Stimulated activated CD4-positive, alpha-beta T cell treated with anti-CD3 and anti-CD28 coated beads, TNF-alpha, amount 100 ng/mL, for 1 hour (primary cell): ENCODE data around the gene ECPAS.
"Not testable (repeated sequence)": the region's sequence is repeated elsewhere in the genome, so short reads cannot be mapped to it uniquely, and the experiment has no call there.

Experiments
- DNase-seq, 3 donors: peaks; one replicate each; pipeline ENCODE4 v3.0.0-alpha.2; 2020; ENCODE audit warnings: low read depth in 3 of 3, low spot score in 1 of 3

The ECPAS gene

DNA sequence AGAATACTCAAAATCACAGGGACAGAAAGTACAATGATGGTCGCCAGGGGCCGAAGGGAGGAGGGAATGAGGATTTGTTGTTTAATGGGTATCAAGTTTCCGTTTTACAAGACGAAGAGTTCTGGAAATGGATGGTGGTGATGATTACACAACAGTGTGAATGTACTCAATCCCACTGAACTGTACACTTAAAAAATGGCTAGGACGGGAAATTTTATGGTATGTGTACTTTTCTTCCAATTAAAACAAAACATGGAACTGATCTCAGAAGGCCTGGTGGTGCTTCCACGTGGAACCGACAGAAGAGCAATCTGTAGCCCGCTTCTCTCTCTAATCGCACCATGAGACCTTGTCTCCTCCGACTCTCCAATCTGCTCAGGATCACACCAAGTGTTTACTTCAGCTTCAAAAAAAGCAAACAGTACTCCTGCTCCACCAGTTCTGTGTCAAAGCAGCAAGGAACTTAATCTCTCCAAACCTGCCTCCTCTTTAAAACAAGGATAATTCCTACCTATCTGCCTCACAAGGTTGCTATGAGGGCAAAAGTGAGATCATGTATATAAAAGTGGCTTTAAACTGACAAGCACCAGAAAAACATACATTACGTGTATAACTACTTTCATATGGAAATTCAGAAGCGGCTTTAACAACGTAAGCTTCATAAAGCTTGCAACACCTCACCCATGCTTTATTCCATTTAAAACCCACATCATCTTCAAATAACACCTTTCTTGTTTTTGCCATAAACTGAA, 2.1 kb downstream of the ECPAS start:
- no peak for DNase-seq

DNA sequence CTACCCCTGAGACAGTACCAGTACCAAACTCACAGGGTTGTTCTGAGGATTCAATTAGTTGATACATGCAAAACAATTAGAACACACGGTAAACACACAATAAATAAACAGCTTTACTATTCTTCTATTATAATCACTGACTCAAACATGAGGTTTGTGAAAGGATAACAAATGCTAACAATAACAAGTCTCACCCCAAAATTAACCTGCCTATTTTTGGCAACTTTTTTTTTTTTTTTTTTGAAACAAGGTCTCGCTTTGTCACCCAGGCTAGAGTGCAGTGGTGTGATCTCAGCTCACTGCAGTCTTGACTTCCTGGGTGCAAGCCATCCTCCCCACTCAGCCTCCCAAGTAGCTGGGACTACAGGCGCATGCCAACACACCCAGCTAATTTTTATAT, 6.5 kb downstream of the ECPAS start:
- no peak for DNase-seq

DNA sequence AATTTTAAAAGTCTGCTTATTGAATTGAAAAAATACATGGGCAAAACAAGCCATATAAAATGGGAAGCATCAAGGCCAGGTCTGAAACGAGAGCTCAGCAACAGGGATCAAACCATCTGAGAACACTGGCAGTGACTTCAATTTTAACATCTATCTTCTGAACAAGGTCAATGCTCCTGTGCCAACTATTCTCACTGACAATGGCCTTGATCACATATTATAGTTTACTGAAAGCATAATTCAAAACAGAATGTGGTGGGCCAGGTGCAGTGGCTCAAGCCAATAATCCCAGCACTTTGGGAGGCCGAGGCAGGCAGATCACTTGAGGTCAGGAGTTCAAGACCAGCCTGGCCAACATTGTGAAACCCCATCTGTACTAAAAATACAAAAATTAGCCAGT, 9.0 kb downstream of the ECPAS start:
- no peak for DNase-seq

DNA sequence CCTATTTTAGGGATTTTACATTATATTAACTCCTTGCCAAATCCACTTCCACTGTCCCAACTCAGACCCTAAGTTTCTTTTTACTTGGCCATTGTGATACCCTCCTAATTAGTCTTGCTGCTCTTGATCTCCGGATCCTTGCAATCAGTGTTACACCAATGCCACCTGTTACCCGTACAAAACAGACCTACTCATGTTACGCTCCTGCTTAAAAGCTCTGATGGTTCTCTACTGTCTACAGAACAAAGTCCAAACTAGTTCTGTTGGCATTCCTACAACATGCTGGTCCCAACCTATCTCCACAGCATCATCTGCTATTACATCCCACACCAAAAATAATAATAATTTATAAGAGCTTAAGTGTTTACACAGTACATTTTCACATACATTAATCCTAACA, 9.8 kb downstream of the ECPAS start:
- DNase-seq: no peak

DNA sequence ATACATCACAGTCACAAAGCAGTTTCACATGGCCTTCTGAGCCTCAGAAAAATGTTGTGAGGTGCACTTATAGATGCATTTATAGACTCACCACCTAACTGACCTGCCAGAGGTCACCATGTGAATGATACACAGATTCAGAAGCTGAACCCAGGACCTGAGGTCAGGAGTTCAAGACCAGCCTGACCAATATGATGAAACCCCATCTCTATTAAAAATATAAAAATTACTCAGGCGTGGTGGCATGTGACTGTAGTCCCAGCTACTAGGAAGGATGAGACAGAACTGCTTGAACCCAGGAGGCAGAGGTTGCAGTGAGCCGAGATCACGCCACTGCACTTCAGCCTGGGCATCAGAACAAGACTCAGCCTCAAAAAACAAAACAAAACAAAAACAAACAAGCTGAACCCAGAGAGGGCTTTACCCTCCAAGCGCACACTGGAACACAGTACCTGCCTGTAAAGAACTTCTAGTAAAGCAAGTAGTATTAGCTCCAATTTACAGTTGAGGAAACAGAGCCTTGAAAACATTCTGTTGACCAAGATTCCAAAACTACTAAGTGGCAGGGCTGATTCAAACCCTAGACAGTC, 16.3 kb downstream of the ECPAS start:
- DNase-seq: no peak

DNA sequence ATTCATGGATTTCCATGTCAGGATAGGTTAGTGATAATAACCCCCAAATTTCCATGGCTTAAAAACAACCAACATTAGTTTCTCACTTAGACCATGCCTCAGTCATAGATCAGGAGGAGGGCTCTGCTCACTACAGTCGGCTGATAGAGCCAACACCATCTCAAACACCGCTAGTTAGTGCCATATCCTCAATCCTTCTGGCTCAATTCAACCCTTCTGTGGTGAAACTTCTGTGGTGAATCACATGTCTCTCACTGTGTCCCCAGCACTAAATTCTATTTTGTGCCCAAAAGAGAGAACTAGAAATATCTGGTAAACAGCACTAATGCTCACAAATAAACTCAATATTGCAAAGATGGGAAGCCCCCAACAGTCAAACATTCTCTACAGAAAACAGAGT, 21.1 kb downstream of the ECPAS start:
- no peak for DNase-seq

DNA sequence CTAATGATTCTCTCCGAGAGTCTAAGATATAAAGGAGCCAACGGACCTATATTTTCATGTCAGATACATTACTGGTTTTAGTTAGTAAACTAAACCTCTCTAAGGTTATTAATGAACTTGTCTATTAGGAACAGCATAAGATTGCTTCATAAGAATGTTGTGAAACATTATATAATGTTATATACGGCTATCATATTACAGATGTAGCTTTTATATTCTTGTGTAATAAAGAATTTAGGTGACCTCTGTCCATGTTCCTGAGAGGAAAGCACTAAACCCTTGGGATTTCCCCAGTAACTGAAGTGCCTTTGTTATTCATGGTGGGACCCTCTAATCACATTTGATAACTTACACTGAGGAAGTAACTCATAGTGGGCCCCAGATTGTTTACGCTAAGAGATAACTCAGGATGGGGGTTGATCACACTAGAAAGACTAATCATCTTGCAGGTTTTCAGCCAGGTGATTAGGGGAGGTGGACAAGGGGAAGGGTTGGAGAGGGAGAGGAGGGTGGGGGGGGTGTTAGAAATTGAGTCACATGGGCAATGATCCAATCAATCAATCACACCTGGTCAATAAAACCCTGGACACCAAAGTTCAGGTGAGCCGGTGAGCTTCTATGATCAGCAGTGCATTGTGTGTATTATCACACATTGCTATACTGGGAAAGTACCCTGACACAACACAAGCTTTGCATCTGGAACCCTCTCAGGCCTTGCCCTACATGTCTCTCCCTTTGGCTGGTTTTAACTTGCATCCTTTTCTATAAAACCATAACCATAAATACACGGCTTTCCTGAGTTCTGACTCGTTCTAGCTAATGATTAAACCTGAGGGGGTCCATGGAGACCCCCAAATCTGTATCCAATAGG, 25.8 kb downstream of the ECPAS start:
- no peak for DNase-seq

DNA sequence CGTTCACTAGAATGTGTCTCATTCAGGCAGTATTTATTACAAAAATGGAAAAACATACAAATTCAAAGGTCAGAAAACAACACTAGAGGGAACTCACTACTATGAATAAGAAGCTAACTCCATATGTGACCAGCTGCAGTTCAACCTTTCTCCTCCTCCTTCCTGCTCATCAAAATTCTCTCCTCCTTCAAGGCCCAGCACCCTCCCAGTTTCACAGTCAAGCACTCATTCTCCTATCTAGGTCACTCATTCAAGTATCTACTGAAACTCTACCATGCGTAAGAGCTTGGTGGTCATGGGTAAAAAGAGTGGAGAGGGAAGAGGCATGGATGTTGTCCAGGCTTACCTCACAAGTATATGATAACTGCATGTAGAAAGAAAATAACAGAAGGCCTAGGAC, 27.7 kb downstream of the ECPAS start:
- no peak for DNase-seq

DNA sequence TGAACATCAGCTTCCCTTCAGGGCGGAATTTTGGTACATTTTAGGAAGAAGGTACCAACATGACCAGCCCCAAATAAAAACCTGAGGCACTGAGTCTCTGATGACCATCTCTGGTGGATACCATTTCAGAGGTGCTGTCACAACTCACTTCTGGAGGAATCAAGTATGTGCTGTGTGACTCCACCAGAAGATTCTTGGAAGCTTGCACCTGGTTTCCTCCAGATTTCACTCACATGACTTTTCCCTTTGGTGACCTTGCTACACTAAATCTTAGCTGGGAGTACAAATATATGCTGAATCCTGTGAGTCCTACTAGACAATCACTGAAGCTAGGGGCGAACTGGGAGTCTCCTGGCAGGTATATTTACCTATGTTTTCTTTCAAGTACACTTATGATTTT, 28.5 kb downstream of the ECPAS start:
- no peak for DNase-seq

DNA sequence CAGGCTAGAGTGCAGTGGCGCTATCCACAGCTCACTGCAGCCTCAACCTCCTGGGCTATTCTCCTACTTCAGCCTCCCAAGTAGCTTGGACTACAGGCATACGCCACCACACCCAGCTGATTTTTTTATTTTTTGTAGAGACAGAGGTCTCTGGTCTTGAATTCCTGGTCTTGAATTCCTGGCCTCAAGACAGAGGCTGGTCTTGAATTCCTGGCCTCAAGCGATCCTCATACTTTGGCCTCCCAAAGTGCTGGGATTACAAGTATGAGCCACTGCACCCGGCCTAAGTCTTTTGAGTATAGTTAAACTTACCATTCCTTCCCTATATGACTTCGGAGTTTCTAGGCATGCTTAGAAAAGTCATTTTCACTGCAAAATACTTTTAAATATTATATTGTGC, 29.4 kb downstream of the ECPAS start:
- DNase-seq: no peak

DNA sequence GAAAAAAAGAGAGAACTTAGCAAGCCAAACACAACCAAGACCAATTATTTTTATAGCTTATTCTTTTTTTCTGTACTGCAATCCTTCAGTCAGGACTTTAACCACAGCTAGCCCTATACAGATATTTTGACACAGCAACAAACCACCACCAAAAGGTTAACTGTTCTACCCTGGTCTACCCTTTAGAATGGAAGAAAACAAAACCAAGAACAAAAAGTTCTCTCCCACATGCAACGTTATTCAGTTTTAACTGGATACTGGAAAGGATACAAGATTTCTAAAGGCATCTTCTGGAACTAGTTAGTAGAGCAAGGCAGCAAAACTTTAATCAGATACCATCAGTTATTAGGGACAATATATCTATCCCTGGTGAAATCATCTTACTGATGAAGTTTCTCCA, 32.6 kb downstream of the ECPAS start:
- no peak for DNase-seq

DNA sequence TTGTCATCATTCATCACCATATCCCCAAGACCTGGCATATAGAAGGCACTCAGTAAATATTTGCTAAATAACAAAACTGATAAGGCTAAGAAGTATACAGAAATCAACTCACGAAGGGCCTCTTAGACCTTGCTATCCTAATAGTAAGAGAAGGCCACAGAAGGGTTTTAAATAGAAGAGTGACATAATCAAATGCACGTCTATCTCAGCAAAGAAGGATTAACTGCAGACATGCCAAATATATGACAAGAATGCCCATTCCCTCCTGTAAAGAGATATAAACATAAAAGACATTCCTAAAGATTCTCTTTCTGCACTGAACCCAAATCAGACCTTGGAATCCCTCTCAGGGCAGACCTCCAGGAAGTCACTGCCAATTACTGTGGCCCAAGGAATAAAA, 34.1 kb downstream of the ECPAS start:
- DNase-seq: no peak

DNA sequence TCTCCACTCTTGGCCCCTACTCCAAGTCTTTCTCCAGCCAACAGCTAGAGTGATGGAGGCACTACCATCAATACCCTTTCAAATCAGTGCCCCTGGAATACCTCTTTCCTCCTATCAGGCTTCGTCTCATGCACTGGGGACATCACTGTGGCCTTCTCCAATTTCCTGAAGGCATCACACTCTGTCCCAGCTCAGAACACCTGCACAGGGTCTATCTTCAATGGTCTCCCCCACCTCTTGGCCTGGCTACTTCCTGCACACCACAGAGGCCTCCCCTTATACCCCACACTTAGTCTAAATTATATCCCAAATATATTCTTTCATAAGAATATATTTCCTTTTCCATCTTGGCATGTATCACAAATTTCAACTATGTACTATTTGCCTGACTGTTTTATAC, 34.5 kb downstream of the ECPAS start:
- DNase-seq: no peak

DNA sequence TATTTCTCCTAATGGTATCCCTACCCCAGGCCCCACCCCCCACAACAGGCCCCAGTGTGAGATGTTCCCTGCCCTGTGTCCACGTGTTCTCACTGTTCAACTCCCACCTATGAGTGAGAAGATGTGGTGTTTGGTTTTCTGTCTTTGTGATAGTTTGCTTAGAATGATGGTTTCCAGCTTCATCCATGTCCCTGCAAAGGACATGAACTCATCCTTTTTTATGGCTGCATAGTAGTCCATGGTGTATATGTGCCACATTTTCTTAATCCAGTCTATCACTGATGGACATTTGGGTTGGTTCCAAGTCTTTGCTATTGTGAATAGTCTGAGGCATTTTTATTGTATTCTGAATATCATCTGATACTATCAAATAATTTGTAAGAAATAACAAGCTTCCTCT, 38.4 kb downstream of the ECPAS start:
- not testable (repeated sequence) for DNase-seq

DNA sequence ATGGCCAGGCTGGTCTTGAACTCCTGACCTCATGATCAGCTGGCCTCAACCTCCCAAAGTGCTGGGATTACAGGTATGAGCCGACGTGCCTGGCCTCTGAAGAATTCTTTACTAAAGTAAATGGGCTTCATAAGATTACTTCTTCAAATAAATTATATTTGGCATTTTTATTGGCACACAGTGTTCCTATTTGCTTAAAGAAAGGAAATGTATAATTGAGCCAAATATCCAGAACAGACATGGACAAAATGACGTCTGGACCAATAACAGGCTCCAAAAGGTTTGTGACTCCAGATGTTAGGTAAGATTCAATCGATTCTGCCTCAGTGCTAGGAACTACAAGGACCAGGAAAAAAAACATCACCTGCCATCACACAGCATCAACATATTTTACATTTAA, 40.7 kb downstream of the ECPAS start:
- DNase-seq: no peak

DNA sequence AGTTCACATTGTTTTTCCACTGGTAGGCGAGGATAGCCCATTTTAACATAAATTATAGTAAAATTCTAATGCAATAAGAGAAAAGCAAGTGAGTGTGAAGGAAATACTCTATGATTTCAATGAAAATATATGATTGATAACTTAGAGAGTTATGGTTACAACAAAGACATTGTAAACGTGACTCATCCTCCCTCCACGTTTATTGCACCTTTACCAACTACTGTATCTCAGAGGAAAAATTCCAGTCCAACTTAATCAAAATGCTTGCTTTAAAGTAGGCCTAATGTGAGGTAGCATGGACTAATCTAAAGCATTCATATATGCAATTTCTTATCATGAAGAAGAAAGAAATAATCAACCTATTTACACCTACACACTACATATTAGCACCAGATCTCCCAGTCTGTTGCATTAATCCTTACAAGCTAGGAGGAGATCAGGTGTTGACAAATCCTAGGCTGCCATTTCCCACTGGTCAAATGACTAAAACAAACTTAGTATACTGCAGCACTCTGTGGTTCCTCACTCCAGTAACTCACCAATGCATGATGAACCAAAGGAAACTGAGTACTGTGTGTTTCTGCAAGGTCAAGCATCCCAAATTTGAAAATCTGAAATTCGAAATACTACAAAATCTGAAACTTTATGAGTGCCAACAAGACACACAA, 41.7 kb downstream of the ECPAS start:
- no peak for DNase-seq

DNA sequence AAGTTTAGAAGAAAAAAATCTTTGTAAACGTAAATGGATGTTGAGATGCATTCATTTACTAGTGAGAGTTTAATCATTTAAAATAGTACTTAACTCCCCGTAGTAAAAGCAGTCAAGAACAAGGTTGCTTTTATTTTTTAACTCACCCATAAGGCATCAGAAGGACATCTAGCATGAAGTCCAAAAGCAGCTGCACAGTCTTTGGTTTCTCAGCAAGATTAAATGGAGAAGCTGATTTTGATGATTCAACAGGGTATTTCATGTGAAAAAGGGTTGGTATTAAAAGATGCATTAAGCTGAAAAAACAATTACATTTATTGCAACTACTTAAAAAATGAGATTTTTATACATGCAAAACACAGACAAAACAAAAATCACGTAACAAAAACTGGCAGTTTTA, 44.0 kb downstream of the ECPAS start:
- no peak for DNase-seq

DNA sequence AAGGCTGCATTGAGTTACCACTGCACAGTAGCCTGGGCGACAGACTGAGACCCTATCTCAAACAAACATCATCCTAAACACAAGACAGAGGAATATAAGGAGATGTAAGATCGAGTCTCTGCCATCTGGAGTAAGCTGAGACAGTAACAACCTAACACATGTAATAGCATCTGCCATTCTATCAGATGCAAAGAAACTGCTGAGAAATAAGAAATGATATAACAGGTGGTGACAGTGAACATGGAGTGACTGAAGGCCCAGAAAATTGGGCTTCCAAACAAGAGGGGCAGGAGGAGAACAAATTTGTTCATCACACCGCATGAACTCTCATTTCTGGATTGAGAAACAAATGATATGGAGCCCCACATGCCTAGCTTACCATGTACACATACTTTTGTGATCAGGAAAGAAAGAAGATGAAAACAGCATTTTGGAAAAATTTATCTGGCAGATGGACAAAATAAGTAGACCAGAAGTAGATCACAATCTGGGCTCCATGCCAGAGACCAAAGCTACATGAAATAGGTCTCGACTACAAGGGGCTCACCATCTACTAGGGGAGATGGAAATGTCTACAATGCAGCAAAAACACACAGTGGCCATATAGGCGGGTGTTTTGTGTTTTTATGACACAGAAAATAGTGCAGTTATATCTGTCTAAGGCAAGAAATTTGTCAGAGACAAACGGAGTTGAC, 45.5 kb downstream of the ECPAS start:
- no peak for DNase-seq

DNA sequence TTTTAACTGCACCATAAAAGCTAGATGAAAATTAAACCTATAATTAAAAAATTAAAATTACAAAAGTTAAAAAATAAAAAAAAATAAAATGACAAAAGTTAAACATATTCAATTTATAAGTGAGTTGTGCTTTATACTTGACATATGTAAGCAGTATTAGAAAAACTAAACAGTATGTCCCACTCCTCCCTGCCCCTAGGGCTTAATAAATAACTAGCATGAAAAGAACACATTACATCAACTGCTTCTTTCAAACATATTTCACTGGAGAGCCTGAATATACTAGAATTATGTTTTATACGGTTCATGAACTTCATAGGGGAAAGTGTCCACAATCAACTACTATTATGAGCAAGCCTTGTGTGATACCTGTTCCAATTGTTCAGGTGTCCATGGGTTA, 47.6 kb downstream of the ECPAS start:
- DNase-seq: no peak

DNA sequence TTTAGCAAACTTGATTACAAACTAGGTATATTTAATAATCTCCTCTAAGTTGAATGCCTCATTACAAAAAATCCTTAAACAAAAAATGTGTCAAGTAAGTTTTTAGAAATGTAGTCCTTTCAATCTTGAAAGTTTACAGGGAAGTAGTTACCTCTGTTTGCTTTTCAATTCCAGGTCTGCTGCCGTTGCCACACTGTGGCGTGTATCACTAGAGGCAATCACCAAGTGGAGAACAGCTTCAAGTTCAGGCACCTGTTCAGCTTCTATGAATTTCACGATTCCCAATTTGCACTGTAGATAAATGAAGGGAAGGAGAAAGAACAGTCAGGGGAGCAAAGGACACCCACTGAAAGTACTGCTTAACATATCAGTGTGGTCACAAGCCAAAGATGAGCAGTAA, 51.1 kb downstream of the ECPAS start:
- no peak for DNase-seq

DNA sequence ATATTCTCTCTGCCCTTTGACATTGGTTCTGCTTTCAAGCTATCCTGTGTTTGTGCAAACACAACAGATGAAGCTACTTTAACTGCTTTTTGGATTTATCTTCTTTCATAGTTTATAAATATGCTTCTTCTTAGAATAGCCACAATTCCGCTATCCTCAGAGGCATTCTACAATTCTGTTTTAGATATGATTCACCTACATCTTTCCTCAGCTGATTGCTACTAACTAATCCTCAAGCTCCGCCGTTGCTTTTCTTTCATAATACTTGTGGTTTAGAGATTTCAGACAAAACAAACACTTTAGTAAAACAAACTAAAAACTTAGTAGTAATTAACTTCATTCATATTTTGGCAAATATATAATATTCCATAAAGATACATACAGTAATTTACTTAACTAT, 52.5 kb downstream of the ECPAS start:
- DNase-seq: no peak
